ENCODE results near the gene ZNF550.

ZNF550 gene

GRCh38 chr19:57559404-57560025 is at the start of gene ZNF550:
Gene ZNF550 (minus strand): TSS chr19:57559863. CDS start chr19:57559682, 181 bp downstream.
- peak; percentile 85 for DNase-seq

- DNase-seq, result no peak
These were observed 47.3 kb upstream of the ZNF550 start for GRCh38 chr19:57606931-57607330.

DNA sequence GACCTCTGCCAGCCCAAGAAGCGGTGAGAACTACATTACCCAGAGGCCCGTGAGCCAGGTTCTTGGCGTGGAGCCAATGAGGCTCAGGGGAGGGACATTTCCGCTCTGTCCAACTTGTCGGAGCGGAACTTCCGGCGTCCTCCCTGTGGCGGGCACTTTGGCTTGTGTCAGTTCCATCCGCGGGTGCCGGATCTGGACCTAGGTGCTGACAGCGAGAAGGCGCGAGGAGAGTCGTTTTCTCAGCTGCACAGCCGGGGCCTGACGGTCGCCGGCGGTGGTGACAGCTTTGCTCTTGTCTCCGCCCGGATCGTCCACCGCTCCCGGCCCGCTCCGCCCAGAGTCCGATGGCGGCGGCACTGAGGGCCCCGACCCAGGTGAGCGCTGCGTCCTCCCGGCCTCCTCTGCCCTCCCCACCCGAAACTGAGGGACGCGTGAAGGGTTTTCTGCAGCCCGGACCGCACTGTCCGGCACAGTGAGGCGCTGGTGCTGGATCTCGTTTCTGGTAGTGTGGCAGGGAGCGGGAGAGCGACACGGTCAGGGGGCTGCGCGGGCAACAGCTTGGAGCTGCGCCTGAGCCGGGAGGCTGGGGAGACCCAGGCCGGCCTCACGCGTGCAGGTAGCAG is 40.2 kb upstream of the ZNF550 start, which contains the start of gene ZNF530:
ZNF530 (plus strand) TSS at position 125 of the 623 bp plus-strand sequence. CDS start 4,461 bp downstream, outside the sequence.
- DNase-seq, result peak; percentile 92

DNA sequence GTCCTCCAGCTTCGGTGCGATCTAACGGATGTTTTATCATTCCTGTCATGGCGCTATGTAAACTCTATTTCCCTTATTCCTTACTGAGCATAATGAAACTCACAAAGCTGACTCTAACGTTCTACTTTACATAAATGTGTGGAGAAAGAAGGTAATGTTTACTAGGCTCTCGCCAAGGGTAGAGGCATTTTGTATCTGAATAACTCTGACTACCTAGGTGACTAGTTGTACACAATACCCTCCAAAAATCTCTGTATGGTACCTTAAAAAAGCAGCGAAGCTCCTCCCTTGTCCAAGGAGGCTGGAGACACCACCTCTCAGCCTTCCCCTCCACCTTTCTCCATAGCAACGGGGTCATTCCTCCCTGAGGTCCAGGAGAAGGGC is 39.7 kb upstream of the ZNF550 start:
- no peak for DNase-seq

DNA sequence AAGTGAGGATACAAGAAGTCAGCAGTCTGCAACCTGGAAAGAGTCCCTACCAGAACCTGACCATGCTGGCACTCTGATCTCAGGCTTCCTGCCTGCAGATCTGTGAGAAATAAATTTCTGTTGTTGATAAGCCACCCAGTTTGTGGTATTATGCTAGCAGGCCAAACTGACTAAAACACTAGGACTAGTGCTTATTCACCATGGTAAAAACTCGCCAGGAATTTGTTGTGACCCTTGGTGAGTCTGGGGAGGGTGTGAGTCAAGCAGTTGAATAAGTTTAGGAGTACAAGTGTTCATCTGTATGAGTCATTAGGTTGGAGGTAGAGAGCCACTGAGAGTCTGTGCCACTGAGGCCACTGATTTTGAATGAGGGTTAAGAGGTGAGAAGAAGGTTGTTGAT is 27.9 kb upstream of the ZNF550 start:
- no peak for DNase-seq

GRCh38 chr19:57583521-57584416 is 24.1 kb upstream of the ZNF550 start, which contains the start of gene ZIK1:
Gene ZIK1 (plus strand): TSS chr19:57584145. CDS start chr19:57584357, 212 bp downstream.
- DNase-seq, result peak; percentile 98

- no peak for DNase-seq
These were observed 23.4 kb upstream of the ZNF550 start for GRCh38 chr19:57583104-57583520.

DNA sequence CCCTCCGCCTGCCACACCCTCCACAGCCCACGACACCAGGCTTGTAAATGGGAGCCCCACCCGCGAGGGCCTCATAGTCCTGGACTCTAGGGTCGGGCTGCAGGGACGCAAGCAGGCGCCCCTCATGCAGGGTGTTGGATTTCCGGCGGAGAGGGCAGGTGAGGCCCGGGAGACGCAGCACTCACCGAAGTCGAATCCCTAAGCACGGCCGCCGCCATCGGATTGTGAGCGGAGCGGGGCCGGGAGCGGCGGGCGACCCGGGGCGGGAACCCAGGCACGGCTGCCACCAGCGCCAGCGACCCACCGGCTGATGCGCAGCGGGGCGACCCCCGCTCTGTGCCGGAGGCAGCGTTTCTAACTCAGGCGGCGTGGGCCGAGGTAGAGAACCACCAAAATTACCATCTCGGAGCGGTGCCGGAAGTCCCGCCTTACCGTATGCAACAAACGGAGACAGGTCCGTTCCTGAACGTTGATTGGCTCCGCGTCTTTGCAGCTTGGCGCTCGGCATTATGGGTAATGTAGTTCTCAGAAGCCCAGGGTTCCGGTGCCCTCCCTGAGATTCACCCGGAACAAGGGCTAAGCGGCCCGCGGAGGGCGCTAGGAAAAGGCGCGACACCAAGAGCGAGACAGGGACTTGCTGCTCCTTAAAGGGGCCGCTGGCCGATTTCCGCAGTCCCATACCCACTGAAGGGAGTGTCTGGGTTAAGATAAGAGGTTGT is 19.0 kb upstream of the ZNF550 start, which contains the start of gene ZNF416:
ZNF416 (minus strand) TSS at position 425 of the 719 bp plus-strand sequence; CDS start at position 218, 207 bp downstream.
- DNase-seq, result peak; percentile 98

GRCh38 chr19:57576661-57577060 is 17.0 kb upstream of the ZNF550 start:
- no peak for DNase-seq

GRCh38 chr19:57572415-57572947 is 12.8 kb upstream of the ZNF550 start:
- DNase-seq, result no peak

DNA sequence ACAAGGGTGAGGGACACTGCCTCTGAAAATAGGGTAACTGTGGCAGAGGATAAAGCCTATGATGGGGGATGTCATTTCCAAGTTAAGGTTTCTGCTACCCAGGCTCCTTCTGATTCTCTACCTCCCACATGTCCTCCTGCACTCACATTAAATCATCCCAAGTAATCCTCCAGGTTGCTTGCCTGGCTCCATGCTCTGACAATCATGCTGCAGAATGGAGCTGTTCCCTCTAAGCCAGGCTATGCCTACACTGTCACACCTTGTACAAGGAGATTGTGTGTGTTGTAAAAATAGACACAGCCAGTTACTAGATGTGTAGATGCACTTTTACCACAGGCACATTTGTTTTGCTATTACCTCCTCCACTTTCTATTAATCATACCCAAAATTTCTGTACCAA is 11.0 kb upstream of the ZNF550 start:
- no peak for DNase-seq

DNA sequence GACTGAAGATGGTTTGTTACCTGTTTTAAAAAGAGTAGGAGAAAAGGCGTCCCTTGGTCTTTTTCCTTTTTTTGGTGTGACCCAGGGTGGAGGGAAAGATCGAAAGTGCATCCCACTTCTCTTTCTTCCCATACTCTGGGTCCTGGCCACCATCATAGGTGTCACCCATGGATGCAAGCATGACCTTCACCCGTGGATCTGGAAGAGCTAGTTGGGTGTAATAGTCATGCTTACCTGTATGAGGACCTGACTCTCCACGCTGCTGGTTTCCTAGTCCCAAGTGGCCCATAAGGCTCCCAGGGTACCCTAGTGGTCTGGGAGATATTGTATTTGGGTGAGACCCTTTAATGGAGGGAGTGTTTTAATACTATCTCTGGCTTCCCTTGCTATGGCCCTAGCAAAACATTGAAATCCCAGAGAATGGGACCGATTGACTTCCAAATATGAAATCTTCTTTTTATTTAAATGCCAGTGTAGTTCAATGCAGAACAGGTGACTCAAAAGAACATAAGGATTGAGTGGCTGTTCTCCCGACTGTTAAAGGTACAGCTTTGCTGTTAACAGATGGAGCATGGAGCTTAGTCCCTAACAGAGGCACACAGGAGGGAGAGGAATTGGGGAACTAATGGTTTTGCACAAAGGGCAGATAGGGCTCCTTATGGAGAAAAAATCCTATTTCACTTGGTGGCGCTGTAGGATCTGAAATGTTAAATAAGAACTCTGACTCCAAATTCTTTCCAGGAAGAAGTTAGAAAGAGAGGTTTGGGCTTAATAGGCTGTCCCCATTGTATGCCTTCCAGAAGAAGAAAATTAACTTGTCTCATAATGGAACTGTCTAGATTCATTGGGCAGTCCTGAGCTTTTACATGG is 7.0 kb upstream of the ZNF550 start:
- DNase-seq, result peak; percentile 2

DNA sequence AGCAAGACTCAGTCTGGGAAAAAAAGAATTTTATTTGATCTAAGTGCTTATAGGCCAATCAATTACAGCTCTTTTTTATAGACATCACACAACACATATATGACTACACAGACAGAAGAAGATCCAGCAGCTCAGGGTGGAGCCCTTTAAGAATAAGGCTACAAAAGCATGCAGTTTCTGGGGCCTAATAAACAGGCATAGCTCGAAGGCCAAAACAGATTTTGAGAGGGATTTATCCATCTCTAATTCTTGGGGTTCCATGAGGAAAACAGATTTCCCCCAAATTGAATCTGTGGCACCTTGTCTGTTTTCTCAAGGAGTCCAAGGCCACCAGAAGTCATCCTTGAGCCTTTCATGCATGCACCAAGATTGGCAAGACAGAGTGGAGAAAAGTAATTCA is 3.9 kb upstream of the ZNF550 start:
- no peak for DNase-seq

DNA sequence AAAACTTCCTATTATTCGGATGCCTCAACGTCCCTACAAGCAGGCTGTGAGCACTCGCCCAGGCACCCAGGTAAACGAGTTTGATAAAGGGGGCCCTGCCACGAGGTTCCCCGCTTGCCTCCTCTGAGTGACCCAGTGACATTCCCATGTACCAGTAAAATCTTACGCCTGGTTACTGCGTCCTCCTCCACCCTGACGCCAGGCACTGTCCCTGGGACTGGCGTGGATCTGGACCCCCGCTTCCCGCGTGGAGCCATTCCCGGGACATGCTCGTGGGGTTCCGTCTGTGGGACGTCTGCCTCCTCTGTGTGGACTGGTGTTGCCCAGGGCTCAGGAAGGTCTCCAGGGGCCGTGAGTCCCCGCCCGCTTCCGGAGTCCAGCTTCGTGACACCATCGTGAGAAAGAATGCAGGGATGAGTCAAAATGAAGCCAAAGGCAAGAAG is 407 bp upstream of the ZNF550 start:
- no peak for DNase-seq

DNA sequence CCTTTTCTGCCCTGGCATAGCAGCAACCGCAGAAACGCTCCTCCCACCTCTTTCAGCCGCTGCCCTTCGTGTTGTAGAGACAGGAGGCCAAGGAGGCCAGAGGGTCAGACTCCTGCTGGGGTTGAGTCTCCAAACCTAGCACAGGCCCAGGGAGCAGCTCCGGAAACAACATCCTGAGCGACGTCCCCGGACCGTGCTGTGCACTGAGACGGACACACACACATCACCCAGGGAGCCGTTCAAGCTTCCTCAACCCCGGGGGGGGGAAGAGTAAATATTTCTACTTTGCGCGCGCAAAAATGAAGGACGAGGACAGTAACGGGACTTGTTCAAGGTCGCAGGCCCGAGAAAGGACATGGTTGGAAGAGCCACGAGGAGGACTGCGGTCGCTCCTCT is 657 bp downstream of the ZNF550 start:
- DNase-seq, result peak; percentile 37

DNA sequence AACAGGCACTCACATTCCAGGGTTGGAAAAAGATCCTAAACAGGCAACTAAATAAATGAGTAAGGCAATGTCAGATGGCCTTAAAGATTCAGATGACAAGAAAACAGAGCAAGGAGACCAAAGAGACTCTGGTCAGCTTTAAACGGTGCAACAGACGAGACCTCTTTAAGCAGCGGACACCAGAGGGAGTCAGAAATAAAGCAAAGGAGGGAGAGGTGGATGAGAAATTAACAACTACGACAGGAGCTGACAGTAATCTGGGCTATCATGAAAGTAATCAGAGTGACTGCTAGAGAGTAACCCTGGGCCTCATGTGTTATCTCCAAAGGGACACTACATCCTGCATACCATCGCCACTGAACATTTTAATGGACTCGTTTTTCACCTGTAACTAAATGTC is 1.1 kb downstream of the ZNF550 start:
- DNase-seq, result no peak

DNA sequence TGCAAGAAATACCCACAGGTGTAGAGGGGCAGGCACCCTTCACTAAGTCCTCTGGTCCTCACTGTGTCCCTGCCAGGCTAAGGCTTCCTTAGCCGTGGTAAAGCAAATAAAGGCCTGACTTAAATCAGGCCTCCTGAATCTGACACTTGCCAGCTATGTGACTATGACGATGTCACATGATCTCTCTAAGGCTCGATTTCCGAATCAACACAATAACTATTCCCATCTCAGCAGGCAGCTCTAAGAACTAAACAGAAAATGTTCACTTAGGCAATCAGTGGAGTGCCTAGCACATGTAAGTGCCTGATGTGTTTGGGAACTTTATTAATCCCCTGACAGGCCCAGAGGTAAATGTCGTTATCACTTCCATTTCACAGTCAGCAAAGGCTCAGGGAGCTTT is 2.0 kb downstream of the ZNF550 start:
- DNase-seq, result no peak

- no peak for DNase-seq
These were observed 7.2 kb downstream of the ZNF550 start for GRCh38 chr19:57552432-57552831.

DNA sequence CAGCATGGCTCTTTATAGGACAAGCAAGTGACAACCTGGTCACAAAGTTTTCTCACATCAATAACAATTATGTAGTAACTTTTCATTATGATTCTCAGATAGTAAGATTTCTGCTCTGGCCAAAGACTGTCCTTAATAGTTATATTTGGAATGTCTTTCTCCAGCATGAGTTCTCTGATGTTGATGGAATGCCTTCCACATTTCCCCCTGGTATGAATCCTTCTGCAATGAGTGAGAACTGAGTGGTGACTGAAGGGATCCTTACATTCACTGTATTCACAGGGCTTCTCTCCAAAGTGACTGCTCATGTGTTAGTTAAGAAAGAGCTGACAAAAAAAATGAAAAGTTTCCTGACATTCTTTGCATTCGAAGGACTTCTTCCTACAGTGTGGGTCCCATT is 13.2 kb downstream of the ZNF550 start:
- DNase-seq, result no peak

- DNase-seq, result no peak
These were observed 21.6 kb downstream of the ZNF550 start for GRCh38 chr19:57537953-57538547.

All from NCI-H146 (cell line).